Kidney glomerular epithelial cell (primary cell): ENCODE data around the gene MXD3.
A peak's percentile ranks its signal among the peaks of the same experiment; 100 is the strongest.
"Not testable (repeated sequence)": the region's sequence is repeated elsewhere in the genome, so short reads cannot be mapped to it uniquely, and the experiment has no call there.

Experiments used
- DNase-seq: peaks from one replicate; lab custom pipeline; 2025; lab: John Stamatoyannopoulos, UW

MXD3 gene, protein sequence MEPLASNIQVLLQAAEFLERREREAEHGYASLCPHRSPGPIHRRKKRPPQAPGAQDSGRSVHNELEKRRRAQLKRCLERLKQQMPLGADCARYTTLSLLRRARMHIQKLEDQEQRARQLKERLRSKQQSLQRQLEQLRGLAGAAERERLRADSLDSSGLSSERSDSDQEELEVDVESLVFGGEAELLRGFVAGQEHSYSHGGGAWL

DNA sequence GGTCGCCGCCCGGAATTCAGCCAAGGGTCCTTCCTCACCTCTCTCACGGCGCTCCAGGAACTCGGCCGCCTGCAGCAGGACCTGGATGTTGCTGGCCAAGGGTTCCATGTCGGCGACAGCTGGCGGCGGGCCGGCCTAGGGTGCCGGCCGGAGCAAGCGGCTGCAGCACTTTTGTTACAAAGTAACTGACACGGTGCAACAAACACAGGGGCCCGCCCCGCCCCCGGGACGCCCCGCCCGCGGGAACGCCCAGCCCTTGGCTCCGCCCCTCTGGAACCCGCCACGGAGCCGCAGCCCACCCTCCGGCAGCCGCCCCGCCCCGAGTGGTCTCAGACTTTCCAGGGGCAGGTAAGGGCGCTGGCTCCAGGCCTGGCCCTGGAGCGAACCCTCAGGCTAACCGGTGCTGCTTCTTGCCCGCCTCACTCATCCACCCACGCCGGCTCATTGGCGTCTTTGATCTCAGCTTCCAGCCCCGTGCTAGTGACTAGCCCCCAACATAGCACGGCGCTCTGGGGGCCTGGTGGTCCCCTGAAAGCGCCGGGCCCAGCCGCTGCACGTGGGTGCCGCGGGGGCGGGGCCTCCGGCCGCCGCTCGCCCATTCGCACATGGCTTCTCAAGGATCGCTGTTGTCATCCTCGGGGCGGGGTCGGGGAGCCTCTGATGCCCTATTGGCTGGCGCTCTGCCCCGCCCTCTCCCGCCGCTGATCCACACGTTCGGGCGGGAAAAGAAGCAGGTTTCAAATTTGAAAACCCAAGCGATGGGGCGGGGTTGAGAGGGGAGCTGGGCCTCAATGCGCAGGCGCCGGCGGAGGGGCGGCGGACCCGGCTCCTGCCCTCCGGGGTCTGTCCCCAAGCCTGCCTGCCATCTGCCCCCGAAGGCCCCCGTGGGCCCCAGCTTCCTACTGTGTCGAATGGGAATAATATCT, at the start of gene MXD3:
Gene MXD3, minus strand, starts transcription at position 176 of the 926 bp plus-strand sequence. Its CDS starts 68 bp downstream, at position 108.
- peak; percentile 95 for DNase-seq

DNA sequence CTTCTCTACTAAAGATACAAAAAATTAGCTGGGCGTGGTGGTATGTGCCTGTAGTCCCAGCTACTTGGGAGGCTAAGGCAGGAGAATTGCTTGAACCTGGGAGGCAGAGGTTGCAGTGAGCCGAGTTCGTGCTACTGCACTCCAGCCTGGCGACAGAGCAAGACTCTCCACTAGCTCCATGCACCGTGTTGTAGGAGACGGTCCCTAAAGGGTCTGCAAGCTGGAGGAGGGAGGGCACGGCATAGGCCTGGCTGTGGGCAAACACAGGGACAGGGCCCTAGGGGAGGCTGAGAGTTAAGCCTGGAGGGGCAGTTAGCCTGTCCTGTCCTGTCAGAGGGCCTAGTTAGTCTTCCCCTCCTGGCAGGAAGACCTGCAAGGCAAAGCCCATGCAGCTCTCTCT, 49.0 kb upstream of the MXD3 start:
- not testable (repeated sequence) for DNase-seq

DNA sequence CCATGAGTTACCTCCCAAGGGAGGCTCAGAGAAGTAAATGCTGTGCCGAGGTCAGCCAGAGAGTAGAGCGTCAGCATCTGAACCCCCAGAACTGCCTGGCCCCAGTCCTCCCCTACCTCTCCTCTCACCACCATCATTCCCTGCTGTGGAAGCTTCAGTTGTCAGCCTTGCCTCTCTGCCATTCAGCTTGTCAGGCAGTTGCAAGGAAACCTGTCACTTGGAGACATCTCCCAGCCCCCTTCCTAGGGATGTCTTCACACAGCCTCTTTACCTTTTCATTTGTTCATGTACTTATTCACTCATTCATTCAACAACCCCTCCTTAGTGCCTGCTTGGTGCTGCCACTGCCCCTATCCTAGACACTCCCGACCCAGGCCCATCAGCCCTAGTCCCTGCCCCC, 48.2 kb upstream of the MXD3 start:
- DNase-seq, result no peak

DNA sequence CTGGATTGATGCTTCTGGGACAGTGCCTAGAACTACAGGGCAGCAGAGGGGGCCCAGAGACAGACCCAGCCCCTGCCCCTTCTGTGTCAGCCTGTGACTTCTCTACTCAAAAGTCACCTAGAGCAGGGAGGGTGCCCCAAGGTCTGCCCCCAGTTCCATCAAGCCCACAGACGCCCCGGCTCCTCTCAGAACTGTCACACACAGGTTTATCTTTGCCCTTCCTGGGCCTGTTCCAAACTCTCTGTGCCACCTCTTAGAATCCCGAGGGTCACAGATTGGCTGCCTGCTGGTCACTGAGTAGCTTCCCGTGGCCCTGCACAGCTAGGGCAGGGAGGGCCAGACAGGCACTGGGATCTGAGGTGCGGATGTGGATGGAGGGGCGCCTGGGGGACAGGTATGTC, 47.8 kb upstream of the MXD3 start:
- DNase-seq, result no peak

DNA sequence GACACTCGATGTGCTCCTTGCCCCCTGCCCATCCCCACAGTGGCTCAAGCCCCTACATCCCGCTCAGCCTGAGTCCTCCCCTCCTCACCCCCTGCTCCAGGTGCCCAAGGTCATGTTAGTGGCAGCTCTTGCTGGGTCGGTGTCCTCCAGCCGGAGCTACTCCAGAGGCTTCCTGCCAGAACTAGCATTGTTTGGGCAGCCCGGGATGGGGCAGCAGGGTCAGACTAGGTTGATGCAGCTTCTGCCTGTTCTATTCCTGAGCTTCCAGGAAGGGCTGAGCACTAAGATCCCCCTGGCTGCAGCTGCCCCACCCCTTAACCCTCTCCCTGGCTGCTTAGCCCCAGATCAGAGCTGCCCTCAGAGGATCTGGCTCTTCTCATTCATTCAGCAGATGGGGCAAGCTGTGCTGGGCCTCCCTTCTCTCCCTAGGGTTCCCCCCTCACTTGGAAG, 46.7 kb upstream of the MXD3 start:
- no peak for DNase-seq

DNA sequence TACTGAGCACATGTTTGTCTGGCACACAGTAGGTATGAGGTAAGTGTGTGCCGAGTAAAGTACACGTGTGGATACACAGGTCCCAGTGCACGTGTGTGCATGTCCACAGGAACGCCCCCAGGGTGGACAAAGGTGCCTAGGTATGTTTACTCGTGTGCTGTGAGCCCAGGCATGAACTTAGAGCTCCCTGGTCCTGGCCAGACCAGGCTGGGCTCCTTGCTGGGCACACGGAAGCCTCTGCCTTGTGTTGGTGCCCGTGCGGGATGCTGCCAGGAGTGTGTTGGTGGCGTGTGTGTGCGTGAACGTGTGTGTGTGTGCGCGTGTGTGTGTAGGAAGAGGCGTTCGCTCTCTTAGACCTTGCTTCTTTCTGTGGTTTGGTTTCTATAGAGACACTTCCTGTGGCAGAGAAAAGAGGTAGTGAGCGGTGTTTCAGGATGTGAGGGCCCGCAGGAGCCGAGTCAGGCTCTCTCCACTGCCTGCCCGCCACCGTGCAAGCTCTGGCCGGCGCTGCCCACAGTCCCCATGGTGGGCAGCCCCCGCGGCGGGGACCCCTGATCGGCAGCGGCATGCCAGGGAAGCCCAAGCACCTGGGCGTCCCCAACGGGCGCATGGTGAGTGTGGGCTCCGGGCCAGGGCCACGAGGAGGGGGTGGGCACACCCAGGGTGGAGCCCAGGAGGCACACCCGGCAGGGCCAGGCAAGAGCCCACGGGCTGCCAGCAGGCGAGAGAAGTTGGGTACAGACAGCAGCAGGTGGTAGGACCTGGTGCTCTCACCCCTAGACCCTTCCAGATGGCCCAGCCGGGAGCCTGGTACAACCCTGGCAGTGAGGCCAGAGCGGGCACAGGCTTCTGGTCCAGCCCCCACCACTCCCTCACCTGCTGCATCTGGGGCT, 46.0 kb upstream of the MXD3 start, which contains the start of gene RGS14:
Gene RGS14, plus strand, starts transcription at position 466 of the 893 bp plus-strand sequence. Its CDS starts 101 bp downstream, at position 567.
- no peak for DNase-seq

DNA sequence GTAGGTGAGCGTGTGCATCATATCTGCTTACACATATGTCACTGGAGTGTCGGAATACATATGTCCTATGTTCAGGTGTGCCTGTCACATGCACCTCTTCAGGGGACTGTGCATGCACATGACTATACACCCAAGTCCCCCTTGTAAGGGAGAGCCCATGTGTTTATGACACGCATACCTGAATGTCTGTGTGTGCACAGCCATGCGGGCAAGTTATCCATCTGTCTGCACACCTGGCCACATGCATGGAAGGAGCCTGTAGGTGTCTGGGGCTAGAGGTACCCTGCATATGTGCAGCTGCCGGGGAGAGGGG, 45.4 kb upstream of the MXD3 start:
- DNase-seq, result no peak

DNA sequence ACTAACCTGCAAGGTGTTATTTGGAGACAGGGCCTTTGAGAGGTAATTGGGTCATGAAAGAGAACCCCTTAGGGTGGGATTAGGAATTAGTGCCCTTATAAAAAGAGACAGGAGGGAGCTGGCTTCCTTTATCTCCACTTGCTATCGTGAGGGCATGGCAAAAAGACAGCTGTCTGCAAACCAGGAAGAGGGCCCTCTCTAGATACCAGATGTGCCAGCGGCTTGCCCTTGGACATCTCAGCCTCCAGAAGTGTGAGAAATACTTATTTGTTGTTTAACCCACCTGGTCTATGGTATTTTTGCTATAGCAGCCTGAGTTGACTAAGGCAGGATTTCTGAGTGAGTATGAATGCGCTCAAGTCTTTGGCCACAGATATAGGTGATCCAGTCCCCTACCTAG, 45.0 kb upstream of the MXD3 start:
- DNase-seq, result no peak

DNA sequence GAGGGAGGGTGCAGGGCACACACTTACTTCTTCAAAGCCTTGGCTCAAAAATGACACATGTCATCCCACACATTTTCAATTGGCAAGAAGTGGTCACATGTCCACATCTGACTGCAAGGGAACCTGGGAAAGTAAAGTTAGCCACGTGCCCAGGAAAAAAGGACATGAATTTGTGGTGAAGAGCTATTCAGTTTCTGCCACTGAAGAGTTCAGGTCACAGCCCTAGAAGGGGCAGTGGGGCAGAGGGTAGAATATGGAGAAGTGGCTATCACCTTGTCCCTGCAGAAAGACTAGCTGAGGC, 44.1 kb upstream of the MXD3 start:
- no peak for DNase-seq

DNA sequence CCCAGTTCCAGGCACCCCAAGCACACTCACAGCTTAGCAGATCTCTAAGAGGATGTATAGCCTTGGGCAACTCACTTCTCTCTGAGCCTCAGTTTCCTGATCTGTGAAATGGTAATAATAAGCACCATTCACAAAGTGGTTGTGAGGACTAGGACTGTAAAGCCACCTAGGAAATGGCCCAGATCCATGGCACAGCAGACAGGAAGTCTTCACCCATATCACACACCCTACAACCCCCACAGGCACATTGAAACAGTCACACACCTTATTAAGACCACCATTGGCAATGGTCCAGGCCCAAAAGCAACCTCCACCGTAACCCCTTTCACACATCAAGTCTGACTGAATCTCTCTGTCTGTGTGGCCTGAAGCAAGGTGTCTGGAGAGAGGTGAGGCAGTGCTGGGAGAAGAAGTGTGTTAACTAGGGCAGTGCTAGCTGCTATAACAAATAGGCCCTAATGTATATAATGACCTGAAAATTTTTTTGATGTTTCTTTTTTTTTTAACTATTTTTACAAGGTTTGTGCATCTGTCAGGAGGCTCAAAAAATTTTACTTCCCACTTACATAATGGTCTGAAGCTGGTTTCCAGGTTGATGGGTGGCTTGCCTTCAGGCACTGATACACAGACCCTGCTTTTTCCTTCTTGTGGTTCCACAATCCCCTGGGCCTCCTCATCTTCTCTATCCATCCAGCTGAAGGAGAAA, 43.6 kb upstream of the MXD3 start:
- no peak for DNase-seq

DNA sequence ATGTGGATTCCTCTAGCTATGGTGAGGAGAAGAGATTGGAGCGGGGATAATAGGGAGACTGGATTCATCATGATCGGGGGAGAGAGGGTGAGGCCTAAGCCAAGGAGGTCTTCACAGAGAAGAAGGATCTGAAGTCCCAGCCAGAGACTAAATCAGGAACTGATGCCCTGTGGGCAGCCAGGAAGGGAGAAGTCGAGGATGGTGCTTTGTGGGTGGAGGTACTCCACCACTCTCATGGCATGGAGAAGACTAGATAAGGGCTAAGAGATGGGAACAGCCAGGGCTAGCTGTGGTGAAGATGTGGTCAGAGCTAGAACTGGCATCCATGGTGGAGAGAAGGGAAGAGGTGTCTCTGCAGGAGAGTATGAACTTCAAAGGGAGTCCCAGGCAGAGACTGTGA, 43.0 kb upstream of the MXD3 start:
- no peak for DNase-seq

DNA sequence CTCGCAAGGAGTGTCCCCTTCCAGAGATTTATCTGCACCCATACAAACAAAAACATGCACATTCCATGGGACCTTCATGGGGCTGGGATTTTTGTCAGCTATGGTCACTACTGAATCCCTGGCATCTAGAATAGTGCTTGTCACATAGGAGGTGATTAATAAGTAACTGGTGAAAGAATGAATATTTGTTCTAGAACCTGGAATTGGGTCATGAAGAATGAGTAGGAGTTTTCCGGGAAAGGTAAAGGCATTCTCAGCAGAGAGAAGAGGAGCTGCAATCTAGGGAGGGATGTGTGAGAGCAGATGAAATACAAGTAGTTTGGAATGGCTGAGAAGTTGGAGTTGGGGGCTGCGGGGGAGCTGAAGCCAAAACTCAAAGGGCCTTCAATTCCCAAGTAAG, 42.6 kb upstream of the MXD3 start:
- no peak for DNase-seq

DNA sequence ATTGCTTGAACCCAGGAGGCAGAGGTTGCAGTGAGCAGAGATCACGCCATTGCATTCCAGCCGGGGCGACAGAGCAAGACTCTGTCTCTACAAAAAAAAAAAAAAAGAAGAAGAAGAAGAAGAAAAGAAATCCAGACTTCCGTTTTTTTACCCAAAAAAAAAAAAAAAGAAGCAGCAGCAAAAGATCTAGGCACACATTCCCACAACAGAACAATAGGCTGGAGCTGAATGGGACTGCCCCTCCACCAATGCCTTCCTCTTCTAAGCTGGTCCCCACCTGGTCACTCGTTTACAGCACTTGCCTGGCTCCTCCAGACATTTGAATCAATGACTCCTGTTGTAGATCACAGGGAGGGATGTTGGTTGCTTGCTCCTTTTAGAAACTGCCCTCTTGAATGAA, 41.4 kb upstream of the MXD3 start:
- DNase-seq, result no peak

DNA sequence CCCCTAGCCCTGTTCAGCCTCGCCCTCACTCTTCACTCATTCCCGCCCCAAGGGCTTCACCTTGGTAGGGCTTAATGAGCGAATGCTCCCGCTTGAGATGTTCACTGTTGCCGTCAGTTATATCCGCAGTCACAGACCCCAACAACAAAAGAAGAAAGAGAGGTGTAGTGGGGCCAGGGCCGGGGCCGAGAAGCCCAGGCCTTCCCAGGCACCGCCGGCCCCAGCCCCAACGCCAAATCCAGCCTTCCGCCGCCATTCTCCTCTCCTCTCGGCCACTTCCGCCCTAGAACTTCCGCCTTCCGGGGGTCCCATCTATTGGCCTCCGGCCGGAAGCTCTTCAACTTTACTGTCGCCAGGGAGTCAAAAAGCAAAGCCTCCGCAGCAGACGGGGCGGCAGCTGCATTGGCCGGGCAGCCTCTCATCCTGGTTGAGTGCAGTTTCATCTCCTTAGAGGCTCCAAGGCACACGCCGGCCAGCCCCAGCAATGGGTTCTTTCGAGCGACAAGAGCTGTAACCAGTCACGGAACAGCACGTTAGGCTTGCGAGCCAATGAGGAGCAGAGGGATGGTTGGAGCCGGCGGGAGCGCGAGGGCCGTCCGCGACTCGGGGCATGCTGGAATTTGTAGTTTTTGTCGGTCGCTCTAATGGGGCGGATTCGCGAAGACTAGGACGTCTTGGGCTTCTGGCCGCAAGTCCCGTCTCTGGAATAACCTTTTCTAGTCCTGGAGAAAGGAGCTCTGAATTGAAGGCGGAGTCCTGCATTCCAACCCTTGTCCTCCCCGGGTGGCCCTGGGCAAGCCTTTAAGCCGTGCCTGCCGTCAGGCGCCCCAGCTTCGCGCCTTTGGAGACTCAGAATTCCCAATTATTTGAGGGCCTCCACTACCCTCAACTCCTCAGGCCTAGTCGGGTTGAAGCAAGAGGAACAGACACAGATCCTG, 40.0 kb upstream of the MXD3 start, which contains the start of gene LMAN2:
Gene LMAN2, minus strand, starts transcription at position 277 of the 938 bp plus-strand sequence. Its CDS starts 21 bp downstream, at position 256.
- peak; percentile 99 for DNase-seq

DNA sequence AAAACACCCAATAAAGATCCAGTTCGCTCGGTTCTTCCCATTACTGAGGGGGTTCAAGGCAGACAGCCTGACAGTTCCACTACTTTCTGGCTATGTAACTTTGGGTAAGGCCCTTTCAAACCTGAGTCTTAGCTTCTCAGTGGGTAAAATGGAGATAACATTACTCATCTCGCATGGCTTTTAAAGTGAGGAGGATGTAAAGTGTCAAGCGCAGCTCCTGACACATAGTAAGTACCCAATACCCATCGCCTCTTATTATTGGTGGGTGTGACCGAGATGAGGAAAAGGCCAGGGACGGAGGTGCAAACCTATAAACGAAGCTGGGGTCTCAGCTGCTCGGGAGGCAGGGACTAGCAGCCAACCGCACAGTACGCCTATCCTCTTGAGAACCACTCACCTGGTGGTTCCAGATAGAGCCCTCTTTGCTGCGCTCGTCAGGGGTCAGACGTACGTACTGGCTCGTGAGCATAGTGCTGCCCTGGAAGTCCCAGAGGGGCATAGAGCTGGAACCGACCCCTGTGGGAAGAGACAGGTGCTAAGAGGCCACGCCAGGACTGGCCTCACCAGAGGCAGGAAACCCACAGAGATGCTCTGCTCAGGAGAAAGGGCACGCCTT, 39.2 kb upstream of the MXD3 start:
- DNase-seq, result no peak

DNA sequence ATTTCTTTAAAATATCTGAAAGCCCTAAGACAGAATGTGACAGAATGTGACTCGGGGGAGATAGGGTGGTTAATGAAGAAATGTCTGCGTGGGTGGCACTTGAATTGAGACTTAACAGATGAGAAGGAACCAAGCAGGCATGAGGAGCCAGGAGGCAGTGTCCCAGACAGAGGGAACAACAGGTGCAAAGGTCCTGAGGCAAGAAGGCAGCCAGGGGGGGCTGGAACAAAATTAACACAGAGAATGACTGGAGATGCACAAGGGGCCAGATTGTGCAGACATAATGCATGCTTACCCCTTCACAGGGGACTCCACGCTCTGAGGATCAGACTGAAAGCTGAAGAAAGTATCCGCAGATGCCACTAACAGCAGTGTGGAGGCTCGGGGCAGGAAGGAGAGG, 38.1 kb upstream of the MXD3 start:
- DNase-seq, result no peak

DNA sequence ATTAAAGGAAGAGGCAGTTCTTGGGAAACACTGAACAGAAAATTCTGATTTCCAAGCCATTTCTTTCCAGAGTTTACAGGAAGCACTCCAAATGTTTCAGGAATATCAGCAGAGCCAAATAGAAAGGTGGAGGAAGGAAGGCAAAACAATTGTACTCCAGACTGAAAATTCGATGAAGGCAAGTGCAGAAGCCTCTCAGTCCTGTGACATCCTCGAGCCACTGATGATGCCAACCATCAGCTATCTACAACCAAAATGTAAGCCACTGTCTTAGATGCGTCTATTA, 37.6 kb upstream of the MXD3 start:
- no peak for DNase-seq

DNA sequence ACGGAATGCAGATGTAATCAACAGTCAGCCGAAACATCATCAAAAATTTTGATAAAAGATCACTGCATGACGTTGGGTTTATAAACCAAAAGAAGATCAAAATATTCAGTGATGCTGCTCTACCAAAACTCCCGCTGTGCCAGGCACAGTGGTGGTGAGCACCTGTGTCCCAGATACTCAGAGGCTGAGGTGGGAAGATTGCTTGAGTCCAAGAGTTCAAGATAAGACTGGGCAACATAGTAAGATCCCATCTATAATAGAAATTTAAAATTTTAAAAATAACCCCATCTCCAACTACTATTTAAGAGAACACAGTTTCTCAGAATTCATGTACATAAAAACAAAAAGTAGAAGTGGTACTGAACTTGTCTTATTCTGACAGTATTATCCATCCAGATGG, 36.0 kb upstream of the MXD3 start:
- no peak for DNase-seq

DNA sequence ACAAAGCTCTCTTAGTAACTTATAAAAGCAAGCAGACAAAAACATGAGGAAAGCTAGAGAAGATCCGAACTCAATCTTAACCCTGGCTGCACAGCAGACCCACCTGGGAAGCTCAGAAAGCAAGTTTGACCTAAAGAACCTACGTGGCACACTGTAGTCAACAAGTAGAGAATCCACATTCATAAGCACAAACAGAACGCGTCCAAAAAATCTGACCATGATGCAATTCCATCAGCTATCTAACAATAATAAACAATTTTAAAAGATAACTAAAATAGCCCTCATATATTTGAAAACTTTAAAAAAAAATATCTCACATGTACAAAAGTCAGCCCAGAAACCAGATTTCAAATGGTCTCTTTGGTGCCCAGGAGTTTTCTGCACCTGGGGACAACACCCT, 35.1 kb upstream of the MXD3 start:
- DNase-seq, result no peak

DNA sequence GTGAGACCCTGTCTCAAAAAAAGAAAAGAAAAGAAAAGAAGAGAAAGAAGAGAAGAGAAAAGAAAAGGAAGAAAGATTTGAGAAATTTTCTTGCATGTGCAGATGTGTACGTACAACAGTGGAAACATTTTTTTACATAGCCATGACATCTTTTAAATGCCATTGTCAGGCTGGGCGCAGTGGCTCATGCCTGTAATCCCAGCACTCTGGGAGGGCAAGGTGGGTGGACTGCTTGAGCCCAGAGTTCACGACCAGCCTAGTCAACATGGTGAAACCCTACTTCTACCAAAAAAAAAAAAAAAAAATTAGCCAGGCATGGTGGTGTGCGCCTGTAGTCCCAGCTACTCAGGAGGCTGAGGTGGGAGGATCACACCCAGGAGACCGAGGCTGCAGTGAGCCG, 33.2 kb upstream of the MXD3 start:
- DNase-seq, result no peak

DNA sequence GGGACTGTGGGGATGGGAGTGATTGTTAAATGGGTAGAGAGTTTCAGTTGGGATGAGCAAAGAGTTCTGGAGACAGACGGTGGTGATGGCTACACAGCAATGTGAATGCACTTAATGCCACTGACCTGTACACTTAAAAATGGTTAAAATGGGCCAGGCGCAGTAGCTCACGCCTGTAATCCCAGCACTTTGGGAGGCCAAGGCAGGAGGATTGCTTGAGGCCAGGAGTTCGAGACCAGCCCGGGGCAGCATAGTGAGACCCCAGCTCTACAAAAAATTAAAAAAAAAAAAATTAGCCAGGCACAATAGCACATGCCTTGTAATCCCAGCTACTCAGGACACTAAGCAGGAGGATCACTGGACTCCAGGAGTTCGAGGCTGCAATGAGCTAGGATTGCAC, 32.1 kb upstream of the MXD3 start:
- DNase-seq, result no peak
